A549 (cell line): ENCODE data around the gene ARL17B. TPM values are rescaled to one million over a fixed set of nuclear protein-coding genes. Genes with fewer than 3 reads are reported as not detected.
A peak's percentile ranks its signal among the peaks of the same experiment; 100 is the strongest.
"Not testable (repeated sequence)": the region's sequence is repeated elsewhere in the genome, so short reads cannot be mapped to it uniquely, and the experiment has no call there.

Experiments
- ATAC-seq, 2 experiments: fragments of 200-7000 bp in 1 of 2; fragments of >200 bp in 1 of 2; cut with Nextera tagmentation in 1 of 2; cut with Tn5 transposase in 1 of 2; 3 replicates each; pipeline versions ENCODE4 v1.8.0 to v1.9.1; 2018 to 2020; ENCODE audit warnings: mild to moderate bottlenecking in 1 of 2, moderate library complexity in 1 of 2
- CTCF ChIA-PET: fragments of 300-600 bp; sonication (Branson Sonifier 250); formaldehyde crosslinking; extraction: SDS; loops from one replicate; lab custom pipeline; 2021; ENCODE audit warnings: antibody characterized with exemption, inconsistent platforms; lab: Yijun Ruan, JAX
- POLR2A ChIA-PET: fragments of 350-600 bp; formaldehyde crosslinking; extraction: SDS; loops from one replicate; lab custom pipeline; 2021; ENCODE audit warnings: antibody characterized with exemption, inconsistent platforms; lab: Yijun Ruan, JAX
- DNase-seq, 2 experiments: peaks; one replicate each; pipeline versions ENCODE4 v3.0.0 to v3.0.0-alpha.2; 2011 to 2016; ENCODE audit warnings: low read depth in 1 of 2, low spot score in 1 of 2
- FAIRE-seq: peaks from 2 replicates; lab custom pipeline; 2011; peaks lifted over from hg19 to GRCh38; lab: Jason Lieb, UNC
- H3K27ac ChIP-seq, 2 experiments: fragments of >200 bp; sonication (Bioruptor Twin); formaldehyde crosslinking; 3 replicates each; pipeline ENCODE4 v1.5.1; 2016 to 2017
- H3K4me1 ChIP-seq: fragments of >200 bp; sonication (Bioruptor Twin); formaldehyde crosslinking; 3 replicates; pipeline ENCODE4 v1.6.1; 2016
- H3K4me2 ChIP-seq: fragments of >200 bp; sonication (Bioruptor Twin); formaldehyde crosslinking; 3 replicates; pipeline ENCODE4 v1.6.1; 2016
- H3K4me3 ChIP-seq: fragments of >200 bp; sonication (Bioruptor Twin); formaldehyde crosslinking; 3 replicates; pipeline ENCODE4 v1.5.1; 2016
- H3K9me3 ChIP-seq: fragments of >200 bp; sonication (Bioruptor Twin); formaldehyde crosslinking; 3 replicates; pipeline ENCODE4 v1.6.1; 2016
- PBX3 ChIP-seq: IDR thresholded peaks from 2 replicates; pipeline ENCODE4 v1.6.1; 2012
- WGBS: methylation state at CpG from one replicate; pipeline ENCODE4 v1.1.6; 2017; ENCODE audit errors: missing lambda C conversion rate; 5-methylcytosine and 5-hydroxymethylcytosine counted together
- polyA minus RNA-seq: library from RNA; depleted of rRNA, polyadenylated mRNA; stranded (reverse); fragments of >200 nt; gene quantifications from 2 replicates; pipeline ENCODE4 v1.2.3, GENCODE V29; 2011; rRNA and poly(A)+ RNA removed
- polyA plus RNA-seq, 4 experiments: library from polyadenylated mRNA; depleted of rRNA in 3 of 4; stranded (reverse); fragments of >200 nt; fragmentation: RNase III in 1 of 4; extraction: RNeasy Plus Mini Kit Qiagen cat#74134 plus additional on column Dnase treatment in 1 of 4; gene quantifications; 2 replicates in 3 of 4; 3 replicates in 1 of 4; pipeline ENCODE4 v1.2.3, GENCODE V29; 2011 to 2017

The ARL17B gene
- 7.3 and 9.7 TPM in 2 replicates for polyA plus RNA-seq (2011; rRNA removed)
- 3.2 and 3.5 TPM in 2 replicates for polyA plus RNA-seq (2012; cell fraction: cytosol; rRNA removed)
- polyA plus RNA-seq (2012; cell fraction: nucleus; rRNA removed): 6.7 and 8.7 TPM in 2 replicates
- 6.3 to 7.2 TPM (median 6.3 TPM) in 3 replicates for polyA plus RNA-seq (2017; fragmentation: RNase III; extraction: RNeasy Plus Mini Kit Qiagen cat#74134 plus additional on column Dnase treatment)
- 6.4 and 6.6 TPM in 2 replicates for polyA minus RNA-seq

DNA sequence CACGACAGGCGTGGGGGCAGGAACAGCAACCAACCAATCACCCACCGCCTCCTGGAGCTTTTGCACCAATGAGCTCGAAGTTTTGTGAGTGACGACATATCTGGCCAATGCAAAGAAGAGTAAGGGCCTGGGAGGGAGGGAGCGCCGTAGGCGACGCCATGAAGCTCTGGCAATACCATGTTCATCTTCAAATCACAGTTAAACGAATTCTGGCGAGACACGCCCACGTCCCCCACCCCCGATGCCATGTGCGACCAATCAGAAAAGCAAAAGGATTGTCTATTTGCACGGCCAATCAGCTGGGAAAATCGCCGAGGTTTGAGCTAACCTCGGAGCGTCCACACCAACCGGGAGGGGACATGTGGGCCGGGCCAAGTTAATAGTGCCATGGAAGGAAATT lies at the start of gene ARL17B:
ARL17B (minus strand) TSS at position 12 of the 400 bp plus-strand sequence. CDS start 3,369 bp downstream, outside the sequence.
- peak; percentile 92 for FAIRE-seq
- peak; percentile 80 for TF ChIP-seq PBX3
- POLR2A ChIA-PET, H3K4me3 ChIP-seq, H3K9me3 ChIP-seq, H3K27ac ChIP-seq, CTCF ChIA-PET, H3K4me2 ChIP-seq, H3K4me1 ChIP-seq, DNase-seq: not testable (repeated sequence)
- peak; percentile 99 to 100 for ATAC-seq
- 0% methylated on average over 6 of the region's 22 CpGs for WGBS

GRCh38 chr17:46409864-46410263 lies 48.3 kb upstream of the ARL17B start:
- POLR2A ChIA-PET, H3K4me3 ChIP-seq, ATAC-seq, H3K27ac ChIP-seq, CTCF ChIA-PET, H3K4me1 ChIP-seq, DNase-seq, H3K9me3 ChIP-seq, H3K4me2 ChIP-seq, FAIRE-seq: not testable (repeated sequence)
- WGBS: no CpG with 5 or more reads among the region's 2 CpGs

DNA sequence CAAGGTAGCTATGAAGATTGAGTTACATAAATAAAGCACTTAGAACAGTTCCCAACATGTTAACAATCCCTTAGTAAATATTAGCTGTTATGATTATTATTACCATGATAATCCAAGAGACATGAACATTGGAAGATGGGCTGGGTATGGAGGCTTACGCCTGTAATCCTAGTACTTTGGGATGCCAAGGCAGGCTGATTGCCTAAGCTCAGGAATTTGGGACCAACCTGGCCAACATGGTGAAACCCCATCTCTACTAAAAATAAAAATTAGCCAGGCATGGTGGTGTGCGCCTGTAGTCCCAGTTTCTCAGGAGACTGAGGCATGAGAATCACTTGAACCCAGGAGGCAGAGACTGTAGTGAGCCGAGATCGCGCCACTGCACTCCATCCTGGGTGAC lies 45.6 kb upstream of the ARL17B start:
- H3K4me3 ChIP-seq, ATAC-seq, H3K4me2 ChIP-seq, CTCF ChIA-PET, H3K27ac ChIP-seq, POLR2A ChIA-PET, FAIRE-seq, H3K9me3 ChIP-seq, DNase-seq, H3K4me1 ChIP-seq: not testable (repeated sequence)
- no CpG with 5 or more reads among the region's 5 CpGs for WGBS

DNA sequence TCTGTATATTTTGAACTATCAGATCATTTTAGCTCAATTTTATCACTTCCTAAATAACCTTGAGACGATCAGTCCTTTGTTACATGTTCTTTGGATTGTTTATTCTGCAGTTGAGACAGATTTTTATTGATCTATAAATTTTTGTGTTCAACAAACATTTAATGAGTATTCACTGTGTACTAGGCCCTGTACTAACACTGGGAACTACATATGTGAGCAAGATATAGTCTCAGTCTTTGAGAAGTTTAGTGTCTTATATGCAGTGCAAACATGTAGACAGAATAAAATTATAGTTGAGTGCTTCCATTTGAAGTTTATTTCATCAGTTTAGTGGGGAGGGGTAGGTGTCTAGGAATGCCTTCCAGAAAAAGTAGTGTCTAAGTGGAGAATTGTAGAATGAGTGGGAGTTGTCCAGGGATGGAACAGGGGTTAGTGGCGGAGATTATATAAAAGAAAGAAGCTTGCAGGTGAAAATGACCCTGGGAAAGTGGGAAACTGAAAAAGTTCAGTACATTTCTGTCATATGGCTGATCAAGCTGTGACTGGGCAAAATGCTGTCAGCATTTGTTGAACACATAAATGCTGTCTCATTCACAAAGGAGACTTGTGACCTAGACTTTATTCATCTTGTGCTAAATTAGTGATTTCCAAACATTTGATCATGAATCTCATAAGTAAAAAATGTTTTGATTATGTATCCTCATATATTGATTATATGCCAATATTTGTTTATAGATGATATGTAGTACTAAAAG lies 39.6 kb upstream of the ARL17B start:
- H3K9me3 ChIP-seq, ATAC-seq, CTCF ChIA-PET, H3K27ac ChIP-seq, H3K4me1 ChIP-seq, H3K4me2 ChIP-seq, DNase-seq, FAIRE-seq, H3K4me3 ChIP-seq, POLR2A ChIA-PET: not testable (repeated sequence)
- 100% methylated on average over 1 of the region's 2 CpGs for WGBS

DNA sequence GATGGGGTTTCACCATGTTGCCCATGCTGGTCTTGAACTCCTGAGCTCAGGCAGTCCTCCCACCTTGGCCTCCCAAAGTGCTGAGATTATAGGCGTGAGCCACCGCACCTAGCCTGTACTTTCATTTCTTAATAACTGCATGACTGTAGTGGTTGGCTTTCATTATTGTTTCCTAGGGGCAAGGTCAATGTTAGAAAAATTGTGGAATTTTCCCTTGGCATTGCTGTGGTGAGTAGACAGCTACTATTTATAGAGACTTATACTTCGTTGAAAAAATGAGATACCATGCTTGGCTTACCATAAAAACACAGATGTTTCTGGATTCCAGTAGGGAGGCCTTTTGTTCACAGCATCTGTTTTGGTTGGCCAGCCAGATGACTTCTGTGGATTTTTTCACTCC lies 39.0 kb upstream of the ARL17B start:
- H3K9me3 ChIP-seq, H3K4me3 ChIP-seq, ATAC-seq, CTCF ChIA-PET, H3K4me2 ChIP-seq, FAIRE-seq, H3K27ac ChIP-seq, H3K4me1 ChIP-seq, POLR2A ChIA-PET, DNase-seq: not testable (repeated sequence)
- WGBS: no CpG with 5 or more reads among the region's 3 CpGs

- DNase-seq, CTCF ChIA-PET, H3K4me2 ChIP-seq, FAIRE-seq, H3K9me3 ChIP-seq, H3K4me3 ChIP-seq, H3K27ac ChIP-seq, H3K4me1 ChIP-seq, POLR2A ChIA-PET: not testable (repeated sequence)
- WGBS: 100% methylated on average over 4 of the region's 9 CpGs
- peak in 1 of 2 experiments; percentile 34; a peak in 2 of 6 replicates for ATAC-seq
These were observed 38.4 kb upstream of the ARL17B start for GRCh38 chr17:46399993-46400392.

DNA sequence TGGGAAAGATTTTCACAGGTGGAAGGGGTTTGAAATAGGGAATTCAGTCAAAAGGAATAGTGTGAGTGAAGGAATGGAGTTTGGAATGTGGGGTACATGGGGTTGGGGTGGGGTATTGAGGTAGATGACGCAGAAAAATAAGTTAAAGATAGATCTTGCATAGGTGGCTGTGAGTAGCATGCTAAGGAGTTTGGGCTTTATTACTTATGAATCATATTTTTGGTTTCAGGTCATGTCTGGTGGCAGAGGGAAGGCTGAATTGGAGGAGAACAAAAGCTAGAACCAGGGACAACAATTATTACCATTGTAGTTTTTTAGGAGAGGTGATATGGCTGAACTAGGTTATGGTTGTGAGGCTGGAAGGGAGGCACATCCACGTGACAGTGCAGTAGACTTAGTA lies 34.7 kb upstream of the ARL17B start:
- WGBS: no CpG with 5 or more reads among the region's 2 CpGs
- H3K4me2 ChIP-seq, ATAC-seq, DNase-seq, CTCF ChIA-PET, H3K4me1 ChIP-seq, H3K27ac ChIP-seq, POLR2A ChIA-PET, H3K4me3 ChIP-seq, H3K9me3 ChIP-seq: not testable (repeated sequence)
- peak; percentile 67 for FAIRE-seq

DNA sequence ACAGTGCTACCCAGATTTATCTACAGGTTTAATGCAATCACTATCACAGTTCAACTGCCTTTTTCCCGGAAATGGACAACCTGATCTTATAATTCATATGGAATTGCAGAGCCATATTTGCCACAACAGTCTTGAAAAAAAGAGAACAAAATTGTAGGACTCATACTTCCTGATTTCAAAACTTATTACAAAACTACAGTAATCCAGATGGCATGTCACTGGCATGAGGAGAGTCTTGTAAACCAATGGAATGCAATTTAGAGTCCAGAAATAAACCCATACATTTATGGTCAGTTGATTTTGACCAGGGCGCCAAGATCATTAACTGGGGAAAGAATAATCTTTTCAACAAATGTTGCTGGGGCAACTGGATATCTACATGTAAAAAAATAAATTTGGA lies 32.1 kb upstream of the ARL17B start:
- CTCF ChIA-PET: not testable (repeated sequence)

GRCh38 chr17:46385491-46385890 lies 23.9 kb upstream of the ARL17B start:
- FAIRE-seq: peak; percentile 56
- CTCF ChIA-PET: not testable (repeated sequence)

More for the DNA sequence above, 32.1 kb upstream of the ARL17B start:
- no CpG with 5 or more reads among the region's 2 CpGs for WGBS
- DNase-seq, POLR2A ChIA-PET, FAIRE-seq, ATAC-seq, H3K4me3 ChIP-seq, H3K27ac ChIP-seq, H3K9me3 ChIP-seq, H3K4me1 ChIP-seq, H3K4me2 ChIP-seq: not testable (repeated sequence)

GRCh38 chr17:46383118-46383517 lies 21.6 kb upstream of the ARL17B start:
- H3K27ac ChIP-seq, FAIRE-seq, H3K4me3 ChIP-seq, POLR2A ChIA-PET, DNase-seq, ATAC-seq, H3K4me2 ChIP-seq, H3K9me3 ChIP-seq, CTCF ChIA-PET, H3K4me1 ChIP-seq: not testable (repeated sequence)
- WGBS: 97% methylated on average over 3 of the region's 4 CpGs

More at GRCh38 chr17:46385491-46385890, 23.9 kb upstream of the ARL17B start:
- ATAC-seq, DNase-seq, H3K4me3 ChIP-seq, H3K4me2 ChIP-seq, POLR2A ChIA-PET, H3K9me3 ChIP-seq, H3K4me1 ChIP-seq, H3K27ac ChIP-seq: not testable (repeated sequence)
